ENCODE results near the gene RSPO1. TPM values are rescaled to one million over a fixed set of nuclear protein-coding genes. Genes with fewer than 3 reads are reported as not detected.

Gene RSPO1
- total RNA-seq, 1 donor from 2014 or later, result not detected

- TF ChIP-seq CTCF (IDR thresholded peaks at IDR 0.05), result no peak
- no peak overlapping the region for H3K27ac Mint-ChIP-seq (ENCODE audit: unreplicated experiment)
- peaks cover 11% of the 10 kb centered on the region for H3K27me3 Mint-ChIP-seq (ENCODE audit: unreplicated experiment)
- DNase-seq (ENCODE audit: extremely low spot score, unreplicated experiment), result no peak
- H3K9me3 Mint-ChIP-seq (ENCODE audit: unreplicated experiment), result no peaks in the 10 kb centered on the region
- no peak overlapping the region for H3K4me3 Mint-ChIP-seq (ENCODE audit: unreplicated experiment)
- no peaks in the 10 kb centered on the region for H3K4me1 Mint-ChIP-seq (ENCODE audit: unreplicated experiment)
- H3K36me3 Mint-ChIP-seq (ENCODE audit: unreplicated experiment), result no peaks in the 10 kb centered on the region
Measured at GRCh38 chr1:37609994-37610393, 24.7 kb downstream of the RSPO1 start.

- no peak overlapping the region for H3K4me3 Mint-ChIP-seq (ENCODE audit: unreplicated experiment)
- no peaks in the 10 kb centered on the region for H3K36me3 Mint-ChIP-seq (ENCODE audit: unreplicated experiment)
- no peak for DNase-seq (ENCODE audit: extremely low spot score, unreplicated experiment)
- H3K27ac Mint-ChIP-seq (ENCODE audit: unreplicated experiment), result no peak overlapping the region
- TF ChIP-seq CTCF (IDR thresholded peaks at IDR 0.05), result no peak
- H3K27me3 Mint-ChIP-seq (ENCODE audit: unreplicated experiment), result peaks cover 20% of the 10 kb centered on the region
- H3K9me3 Mint-ChIP-seq (ENCODE audit: unreplicated experiment), result no peaks in the 10 kb centered on the region
- no peaks in the 10 kb centered on the region for H3K4me1 Mint-ChIP-seq (ENCODE audit: unreplicated experiment)
Measured at GRCh38 chr1:37609002-37609401, 25.7 kb downstream of the RSPO1 start.

GRCh38 chr1:37606481-37607263 is 28.0 kb downstream of the RSPO1 start:
- no peak for DNase-seq (ENCODE audit: extremely low spot score, unreplicated experiment)
- Mint-ChIP-seq H3K27me3 (ENCODE audit: unreplicated experiment) (peaks cover 22% of the 10 kb centered on the region), H3K4me1 (ENCODE audit: unreplicated experiment) (peaks cover 5% of the 10 kb centered on the region), H3K9me3 (ENCODE audit: unreplicated experiment) (no peaks in the 10 kb centered on the region), H3K4me3 (ENCODE audit: unreplicated experiment) (no peak overlapping the region), H3K36me3 (ENCODE audit: unreplicated experiment) (no peaks in the 10 kb centered on the region), H3K27ac (ENCODE audit: unreplicated experiment) (no peak overlapping the region)
- no peak for TF ChIP-seq CTCF (IDR thresholded peaks at IDR 0.05)

GRCh38 chr1:37605806-37606474 is 28.8 kb downstream of the RSPO1 start:
- H3K4me3 Mint-ChIP-seq (ENCODE audit: unreplicated experiment), result no peak overlapping the region
- no peaks in the 10 kb centered on the region for H3K36me3 Mint-ChIP-seq (ENCODE audit: unreplicated experiment)
- H3K4me1 Mint-ChIP-seq (ENCODE audit: unreplicated experiment), result peaks cover 12% of the 10 kb centered on the region
- H3K27ac Mint-ChIP-seq (ENCODE audit: unreplicated experiment), result no peak overlapping the region
- DNase-seq (ENCODE audit: extremely low spot score, unreplicated experiment), result no peak
- TF ChIP-seq CTCF (IDR thresholded peaks at IDR 0.05), result no peak
- no peaks in the 10 kb centered on the region for H3K9me3 Mint-ChIP-seq (ENCODE audit: unreplicated experiment)
- peaks cover 19% of the 10 kb centered on the region for H3K27me3 Mint-ChIP-seq (ENCODE audit: unreplicated experiment)

- TF ChIP-seq CTCF (IDR thresholded peaks at IDR 0.05), result no peak
- Mint-ChIP-seq H3K36me3 (ENCODE audit: unreplicated experiment) (no peaks in the 10 kb centered on the region), H3K9me3 (ENCODE audit: unreplicated experiment) (no peaks in the 10 kb centered on the region), H3K4me1 (ENCODE audit: unreplicated experiment) (peaks cover 13% of the 10 kb centered on the region), H3K4me3 (ENCODE audit: unreplicated experiment) (no peak overlapping the region), H3K27ac (ENCODE audit: unreplicated experiment) (no peak overlapping the region), H3K27me3 (ENCODE audit: unreplicated experiment) (peaks cover 19% of the 10 kb centered on the region)
- no peak for DNase-seq (ENCODE audit: extremely low spot score, unreplicated experiment)
Measured at GRCh38 chr1:37605061-37605650, 29.5 kb downstream of the RSPO1 start.
